CD4-positive, alpha-beta T cell (primary cell): ENCODE data around the gene RARA. TPM values are rescaled to one million over a fixed set of nuclear protein-coding genes. Genes with fewer than 3 reads are reported as not detected.
A peak's percentile ranks its signal among the peaks of the same experiment; 100 is the strongest.

ENCODE experiments used
- ATAC-seq: fragments of 200-7000 bp; cut with Tn5 transposase; one replicate; pipeline ENCODE4 v1.10.0; 2022; ENCODE audit warnings: mild to moderate bottlenecking; ENCODE audit not compliant: poor library complexity
- CTCF ChIA-PET: fragments of 350-600 bp; sonication (Branson Sonifier 250); formaldehyde crosslinking; loops from one replicate; lab custom pipeline; 2021; ENCODE audit warnings: antibody characterized with exemption, inconsistent platforms; lab: Charles Lee
- POLR2A ChIA-PET: fragments of 350-600 bp; sonication (Branson Sonifier 250); formaldehyde crosslinking; loops from one replicate; lab custom pipeline; 2021; ENCODE audit warnings: antibody characterized with exemption, inconsistent platforms; lab: Charles Lee
- DNase-seq, 14 experiments: peaks; one replicate each; pipeline ENCODE4 v3.0.0-alpha.2; 2013 to 2020; ENCODE audit warnings: mixed read lengths in 2 of 14
- H3K27ac ChIP-seq, 2 donors: one replicate each; pipeline versions ENCODE4 v1.5.1 to v1.7.0; 2013; ENCODE audit warnings: low read length in 2 of 2, low read depth in 1 of 2, mild to moderate bottlenecking in 1 of 2
- H3K27me3 ChIP-seq, 2 experiments: 1 replicate in 1 of 2; 2 replicates in 1 of 2; pipeline versions ENCODE4 v1.6.1 to v1.7.0; 2013; ENCODE audit warnings: low read length in 2 of 2, control low read depth in 1 of 2, mild to moderate bottlenecking in 1 of 2, moderate library complexity in 1 of 2; ENCODE audit not compliant: insufficient read depth in 2 of 2, control insufficient read depth in 1 of 2
- H3K36me3 ChIP-seq: one replicate; pipeline ENCODE4 v1.6.1; 2013; ENCODE audit warnings: low read length, control low read depth; ENCODE audit not compliant: insufficient read depth
- H3K4me1 ChIP-seq: one replicate; pipeline ENCODE4 v1.6.1; 2013; ENCODE audit warnings: low read length, control low read depth; ENCODE audit not compliant: insufficient read depth
- H3K4me3 ChIP-seq: one replicate; pipeline ENCODE4 v1.5.1; 2013; ENCODE audit warnings: mild to moderate bottlenecking, low read length, moderate library complexity
- H3K9me3 ChIP-seq, 2 experiments: 1 replicate in 1 of 2; 2 replicates in 1 of 2; pipeline versions ENCODE4 v1.6.1 to v1.7.0; 2013; ENCODE audit warnings: low read length in 2 of 2, mild to moderate bottlenecking in 2 of 2, control low read depth in 1 of 2, moderate library complexity in 1 of 2; ENCODE audit not compliant: control insufficient read depth in 1 of 2, insufficient read depth in 1 of 2
- H3K27ac Mint-ChIP-seq: one replicate; pipeline ENCODE4 v1.8.0; 2020; ENCODE audit warnings: mixed read lengths
- H3K27me3 Mint-ChIP-seq: one replicate; pipeline ENCODE4 v1.8.0; 2021; ENCODE audit warnings: mixed read lengths
- H3K36me3 Mint-ChIP-seq: one replicate; pipeline ENCODE4 v1.8.0; 2021; ENCODE audit warnings: low read depth, mixed read lengths
- H3K4me1 Mint-ChIP-seq: one replicate; pipeline ENCODE4 v1.8.0; 2021; ENCODE audit warnings: low read depth, mixed read lengths
- H3K4me3 Mint-ChIP-seq: one replicate; pipeline ENCODE4 v1.8.0; 2020; ENCODE audit warnings: mild to moderate bottlenecking, mixed read lengths
- H3K9me3 Mint-ChIP-seq: one replicate; pipeline ENCODE4 v1.8.0; 2020; ENCODE audit warnings: mixed read lengths
- CTCF ChIP-seq: fragments of 200-600 bp; IDR thresholded peaks from one replicate; pipeline ENCODE4 v1.8.0; 2022; ENCODE audit warnings: antibody characterized with exemption, mild to moderate bottlenecking
- intact Hi-C, 2 experiments: fragments of 100-400 bp; cut with DNase I in 1 of 2; cut with micrococcal nuclease in 1 of 2; formaldehyde crosslinking; loops; one replicate each; pipeline versions ENCODE4 v1.15.1 to v1.9.0; 2023 to 2025; cut with DNase I, micrococcal nuclease
- total RNA-seq, 174 experiments: library from RNA in 2 of 174; stranded (reverse) in 2 of 174; gene quantifications; one replicate each; pipeline ENCODE4 v1.2.3 and lab custom pipeline; 2021 to 2026

RARA gene
- total RNA-seq, 2 experiments from 2014 or later, result 114 to 115 TPM

GRCh38 chr17:40361063-40361924, 52.3 kb downstream of the RARA start:
- H3K36me3 Mint-ChIP-seq, result peaks cover 7% of the 10 kb centered on the region
- POLR2A ChIA-PET, result interaction anchor here (0.9 to 1.5 kb wide), 2 partner anchors 188 to 193 kb away, joined by 3 read pairs; no protein-coding TSS in a partner anchor
- H3K36me3 ChIP-seq, result peaks cover 3% of the 10 kb centered on the region
- peak overlapping the region; percentile 63 for H3K4me3 Mint-ChIP-seq
- H3K4me1 ChIP-seq, result peaks cover 18% of the 10 kb centered on the region
- no peaks in the 10 kb centered on the region for H3K9me3 Mint-ChIP-seq
- CTCF ChIA-PET, result interaction anchor here (0.6 to 2.3 kb wide), 6 partner anchors 47 to 1301 kb away, joined by 3 to 16 read pairs (median 6); partner anchors contain the start of gene TOP2A
- peaks cover 0 to 5% of the 10 kb centered on the region in 2 experiments for H3K9me3 ChIP-seq
- intact Hi-C loops, result loop anchor here (5.0 to 10.0 kb wide), 3 partner anchors 41 to 116 kb away; partner anchors contain the start of gene TOP2A (in 1 of the 2)
- peaks cover 17% of the 10 kb centered on the region for H3K27me3 Mint-ChIP-seq
- H3K27me3 ChIP-seq, result peaks cover 0 to 13% of the 10 kb centered on the region in 2 experiments
- DNase-seq, result peak in 1 of 14 experiments; percentile 27
- no peak overlapping the region for H3K4me3 ChIP-seq
- peaks cover 16% of the 10 kb centered on the region for H3K4me1 Mint-ChIP-seq
- H3K27ac Mint-ChIP-seq, result no peak overlapping the region
- H3K27ac ChIP-seq, result no peak overlapping the region
- no peak for TF ChIP-seq CTCF
- no peak for ATAC-seq

- Histone ChIP-seq H3K36me3 (no peaks in the 10 kb centered on the region), H3K4me3 (no peak overlapping the region), H3K4me1 (peaks cover 23% of the 10 kb centered on the region), H3K27ac (no peak overlapping the region), H3K27me3 (peaks cover 0 to 13% of the 10 kb centered on the region in 2 experiments), H3K9me3 (peaks cover 0 to 5% of the 10 kb centered on the region in 2 experiments)
- intact Hi-C loops, result loop anchor here (1.0 to 10.0 kb wide), 4 partner anchors 40 to 171 kb away; partner anchors contain the start of gene TOP2A (in 1 of the 2)
- CTCF ChIA-PET, result interaction anchor here (0.7 to 2.3 kb wide), 8 partner anchors 16 to 198 kb away, joined by 3 to 16 read pairs (median 4); partner anchors contain the start of gene TOP2A
- peak; percentile 5 for ATAC-seq
- peak overlapping the region; percentile 14 for H3K4me3 Mint-ChIP-seq
- no peak overlapping the region for H3K27ac Mint-ChIP-seq
- DNase-seq, result peak in 1 of 14 experiments; percentile 36
- H3K4me1 Mint-ChIP-seq, result peaks cover 16% of the 10 kb centered on the region
- POLR2A ChIA-PET, result interaction anchor here (0.7 to 1.7 kb wide), 8 partner anchors 51 to 196 kb away, joined by 3 to 6 read pairs (median 3); partner anchors contain the start of gene TOP2A
- no peak for TF ChIP-seq CTCF
- H3K9me3 Mint-ChIP-seq, result no peaks in the 10 kb centered on the region
- peaks cover 17% of the 10 kb centered on the region for H3K27me3 Mint-ChIP-seq
- peaks cover 4% of the 10 kb centered on the region for H3K36me3 Mint-ChIP-seq
Measured at GRCh38 chr17:40361925-40362695, 53.1 kb downstream of the RARA start.

GRCh38 chr17:40362696-40363110, 53.7 kb downstream of the RARA start:
- intact Hi-C loops, result loop anchor here (1.0 to 10.0 kb wide), 4 partner anchors 40 to 171 kb away; partner anchors contain the start of gene TOP2A (in 1 of the 2)
- Mint-ChIP-seq H3K9me3 (no peaks in the 10 kb centered on the region), H3K27me3 (peaks cover 17% of the 10 kb centered on the region), H3K27ac (no peak overlapping the region), H3K4me3 (peak overlapping the region; percentile 14), H3K4me1 (peaks cover 16% of the 10 kb centered on the region), H3K36me3 (peaks cover under 1% of the 10 kb centered on the region)
- TF ChIP-seq CTCF, result peak; percentile 56
- ChIA-PET POLR2A (interaction anchor here (0.7 to 1.7 kb wide), 8 partner anchors 51 to 195 kb away, joined by 3 to 6 read pairs (median 3); partner anchors contain the start of gene TOP2A), CTCF (interaction anchor here (0.6 to 2.3 kb wide), 11 partner anchors 17 to 253 kb away, joined by 3 to 16 read pairs (median 4); partner anchors contain the start of gene TOP2A)
- Histone ChIP-seq H3K4me1 (peaks cover 23% of the 10 kb centered on the region), H3K9me3 (peaks cover 0 to 5% of the 10 kb centered on the region in 2 experiments), H3K27ac (no peak overlapping the region), H3K27me3 (peaks cover 0 to 13% of the 10 kb centered on the region in 2 experiments), H3K4me3 (peak overlapping the region; percentile 36), H3K36me3 (no peaks in the 10 kb centered on the region)
- ATAC-seq (peak; percentile 82), DNase-seq (peak; percentile 68 to 87 (median 74))
